ENCODE measurements around the gene MSI1. TPM values are rescaled to one million over a fixed set of nuclear protein-coding genes. Genes with fewer than 3 reads are reported as not detected.

MSI1 gene
- polyA plus RNA-seq, 2 of the 4 experiments (the other 2 are of a cell fraction), result 0.72 to 1.9 TPM

DNA sequence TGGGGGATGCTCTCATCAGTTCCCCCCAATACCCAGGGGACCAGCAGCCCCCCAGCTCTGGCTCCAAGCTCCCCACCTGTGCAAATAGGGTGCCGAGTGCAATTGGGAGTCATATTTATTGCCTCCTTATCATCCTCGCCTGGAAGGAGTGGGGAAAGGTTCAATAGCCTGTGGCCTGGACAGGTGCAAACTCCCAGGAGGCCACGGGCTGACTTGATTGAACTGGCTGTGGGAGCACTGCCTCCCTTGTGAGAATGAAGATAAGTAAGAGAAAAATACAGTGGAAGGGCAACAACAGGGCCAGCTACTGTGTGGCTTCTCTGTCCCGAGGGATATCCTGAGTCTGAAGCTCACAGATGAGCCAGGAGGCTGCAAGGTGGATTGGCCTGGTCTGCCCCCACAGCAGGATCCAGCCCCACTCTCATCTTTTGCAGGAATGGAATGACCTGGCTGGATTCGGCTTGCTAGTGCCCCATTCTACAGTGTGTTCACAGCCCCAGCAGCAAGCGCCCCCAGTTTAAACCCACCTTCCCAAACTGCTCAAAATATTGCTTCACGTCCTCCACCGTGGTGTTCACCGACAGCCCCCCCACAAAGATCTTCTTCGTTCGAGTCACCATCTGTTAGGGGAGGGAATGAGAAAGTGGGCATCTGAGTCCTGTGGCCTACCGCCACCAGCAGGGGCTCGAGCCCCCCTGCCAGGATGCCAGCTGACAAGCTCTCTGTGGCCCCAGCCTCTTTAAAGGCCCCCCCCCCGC, 6.3 kb downstream of the MSI1 start (continued):
- no peak for TF ChIP-seq CBX8 (IDR thresholded peaks at IDR 0.05)

DNA sequence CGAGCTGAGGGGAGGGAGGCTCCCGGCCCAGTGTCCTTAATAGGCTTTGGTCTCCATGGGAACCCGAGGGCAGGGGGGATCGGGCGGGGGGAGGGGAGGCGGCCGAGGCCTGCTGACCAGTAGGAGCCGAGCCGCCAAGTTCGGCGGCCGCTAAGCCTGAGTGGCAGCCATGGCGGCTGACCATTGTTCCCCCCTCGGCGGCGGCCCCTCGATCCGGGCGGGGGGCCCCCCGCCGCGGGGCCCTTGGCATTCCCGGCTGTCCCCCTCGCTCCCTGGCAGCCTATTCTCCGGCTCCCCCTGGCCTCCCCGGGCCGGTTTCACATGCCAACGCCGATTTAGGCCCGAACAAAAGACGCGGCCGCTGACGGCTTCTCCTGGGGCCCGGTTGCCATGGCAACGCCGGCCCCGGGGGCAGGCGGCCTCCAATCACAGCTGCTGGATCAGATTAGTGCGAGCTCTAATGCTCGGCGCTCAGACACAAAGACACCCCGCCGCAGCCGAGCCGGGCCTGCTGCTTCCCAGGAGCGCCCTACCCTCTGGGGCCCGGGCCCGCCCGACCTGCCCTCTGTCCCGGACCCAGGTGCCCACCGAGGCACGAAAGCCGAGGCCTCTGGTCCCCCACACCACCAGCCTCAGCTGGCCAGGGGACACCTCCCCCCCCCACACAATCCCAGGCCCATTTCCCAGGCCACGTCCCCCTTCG, 7.3 kb downstream of the MSI1 start:
- DNase-seq (ENCODE audit: low read depth in 1 of 2, low spot score in 1 of 2), result no peak
- Histone ChIP-seq H3K4me1 (no peaks in the 10 kb centered on the region), H3K4me2 (no peak overlapping the region), H3K9me3 (no peaks in the 10 kb centered on the region), H3K27ac (no peak overlapping the region), H3K4me3 (no peak overlapping the region)
- TF ChIP-seq FOXS1 (CRISPR knock-in tag; IDR thresholded peaks at IDR 0.05) (no peak), CEBPB (IDR thresholded peaks at IDR 0.05) (no peak), ZC3H11A (IDR thresholded peaks at IDR 0.05) (no peak), POLR2AphosphoS2 (conservative IDR thresholded peaks at IDR 0.05; ENCODE audit: low read length) (no peak), ESRRA (IDR thresholded peaks at IDR 0.05; ENCODE audit: borderline replicate concordance, low read length) (no peak), EP300 (IDR thresholded peaks at IDR 0.05) (no peak)
- CTCF ChIA-PET, result interaction anchor here (0.8 to 2.2 kb wide), 4 partner anchors 10 to 70 kb away, joined by 3 to 26 read pairs (median 10); no protein-coding TSS in a partner anchor
- WGBS (ENCODE audit: missing lambda C conversion rate), result 86% methylated on average over 39 of the region's 56 CpGs
- POLR2A ChIA-PET, result no interaction called here
- ATAC-seq, result no peak
- no peak for FAIRE-seq

DNA sequence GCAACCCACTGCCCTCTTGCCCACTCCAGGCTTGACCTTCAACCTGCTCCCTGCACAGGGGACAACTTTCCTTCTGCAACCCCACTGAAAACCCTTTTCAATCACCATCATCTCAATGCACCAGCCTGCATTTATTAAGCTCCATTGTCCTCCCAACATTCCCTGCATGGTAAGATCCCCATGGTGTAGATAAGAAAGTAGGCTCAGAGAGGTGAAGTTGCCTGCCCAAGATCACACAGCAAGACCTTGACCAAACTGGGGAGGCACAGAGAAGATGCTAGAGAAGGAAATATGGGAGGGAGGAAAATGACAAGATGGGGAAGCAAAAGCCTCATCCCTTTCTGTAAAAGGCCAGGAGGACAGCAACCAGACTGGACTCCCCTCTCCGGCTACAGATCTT, 9.8 kb downstream of the MSI1 start:
- FAIRE-seq, result no peak
- Histone ChIP-seq H3K9me3 (no peaks in the 10 kb centered on the region), H3K4me3 (no peak overlapping the region), H3K4me2 (no peak overlapping the region), H3K4me1 (no peaks in the 10 kb centered on the region), H3K27ac (no peak overlapping the region)
- DNase-seq (ENCODE audit: low read depth in 1 of 2, low spot score in 1 of 2), result no peak
- ATAC-seq, result no peak
- WGBS (ENCODE audit: missing lambda C conversion rate), result 94% methylated on average over 1 of the region's 1 CpG
- TF ChIP-seq ZFP36 (IDR thresholded peaks at IDR 0.05; ENCODE audit: borderline replicate concordance, partially characterized antibody) (peak; percentile 41), HEYL (CRISPR knock-in tag; IDR thresholded peaks at IDR 0.05) (no peak)
- POLR2A ChIA-PET, result no interaction called here
- CTCF ChIA-PET, result interaction anchor here (1.0 to 1.4 kb wide), 3 partner anchors 8 to 108 kb away, joined by 3 to 5 read pairs (median 4); no protein-coding TSS in a partner anchor

DNA sequence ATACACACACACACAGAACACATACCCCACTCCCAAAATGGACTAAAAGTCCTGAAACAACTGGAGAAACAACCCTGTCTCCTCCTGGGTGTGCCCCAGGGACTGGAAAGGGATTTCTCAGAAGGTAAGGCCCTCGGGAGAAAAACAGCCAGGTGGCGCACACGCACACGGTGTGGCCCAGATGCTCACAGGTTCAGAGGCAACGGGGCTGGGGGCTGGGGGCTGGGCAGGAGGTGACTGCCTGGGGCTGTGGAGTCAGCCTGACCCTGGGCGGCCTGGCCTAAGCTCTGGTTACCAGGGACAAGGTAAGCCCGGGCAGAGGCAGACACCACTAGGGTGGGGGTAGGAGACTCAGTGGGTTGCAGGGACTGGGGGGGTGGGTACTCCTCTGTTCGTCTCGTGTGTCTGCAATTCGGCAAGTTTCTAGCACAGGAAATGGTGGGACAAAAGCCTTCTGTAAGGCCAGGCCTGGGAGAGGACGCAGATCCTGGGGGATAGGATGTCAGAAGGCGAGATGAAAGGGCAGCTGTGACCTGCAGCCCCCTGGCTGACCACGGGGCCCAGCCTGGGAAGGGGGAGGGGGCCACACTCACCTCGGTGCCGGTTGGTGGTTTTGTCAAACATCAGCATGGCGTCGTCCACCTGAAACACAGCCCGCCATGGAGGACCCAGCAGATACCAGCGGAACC, 10.4 kb downstream of the MSI1 start:
- FAIRE-seq (no peak), ATAC-seq (no peak), DNase-seq (ENCODE audit: low read depth in 1 of 2, low spot score in 1 of 2) (no peak)
- no peak overlapping the region for H3K4me2 ChIP-seq
- no peaks in the 10 kb centered on the region for H3K9me3 ChIP-seq
- POLR2A ChIA-PET, result no interaction called here
- H3K4me3 ChIP-seq, result no peak overlapping the region
- 79% methylated on average over 19 of the region's 19 CpGs for WGBS (ENCODE audit: missing lambda C conversion rate)
- TF ChIP-seq HOXB13 (CRISPR knock-in tag; IDR thresholded peaks at IDR 0.05; ENCODE audit: low read depth) (no peak), RCOR1 (IDR thresholded peaks at IDR 0.05; ENCODE audit: low read depth, low read length) (no peak), EHF (CRISPR knock-in tag; IDR thresholded peaks at IDR 0.05) (no peak), CHD4 (IDR thresholded peaks at IDR 0.05; ENCODE audit: borderline replicate concordance) (no peak), POLR2AphosphoS2 (conservative IDR thresholded peaks at IDR 0.05; ENCODE audit: low read length) (no peak), ZC3H11A (IDR thresholded peaks at IDR 0.05) (no peak), MAZ (IDR thresholded peaks at IDR 0.05; ENCODE audit: borderline replicate concordance, low read depth, low read length) (no peak), RNF2 (IDR thresholded peaks at IDR 0.05; ENCODE audit: borderline replicate concordance, low read depth) (no peak), RAD21 (conservative IDR thresholded peaks at IDR 0.05 in 1 of 2, IDR thresholded peaks at IDR 0.05 in 1 of 2) (no peak)
- TF ChIP-seq, protein P1, sequence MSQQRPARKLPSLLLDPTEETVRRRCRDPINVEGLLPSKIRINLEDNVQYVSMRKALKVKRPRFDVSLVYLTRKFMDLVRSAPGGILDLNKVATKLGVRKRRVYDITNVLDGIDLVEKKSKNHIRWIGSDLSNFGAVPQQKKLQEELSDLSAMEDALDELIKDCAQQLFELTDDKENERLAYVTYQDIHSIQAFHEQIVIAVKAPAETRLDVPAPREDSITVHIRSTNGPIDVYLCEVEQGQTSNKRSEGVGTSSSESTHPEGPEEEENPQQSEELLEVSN (IDR thresholded peaks at IDR 0.05; ENCODE audit: borderline replicate concordance, low read depth), result no peak
- no peak overlapping the region for H3K27ac ChIP-seq
- CTCF ChIA-PET, result interaction anchor here (1.0 to 1.9 kb wide), 5 partner anchors 9 to 108 kb away, joined by 3 to 13 read pairs (median 5); no protein-coding TSS in a partner anchor
- H3K4me1 ChIP-seq, result no peaks in the 10 kb centered on the region

Measured in A549 (cell line).